ENCODE measurements around the gene RBFOX1.

RBFOX1 gene

DNA sequence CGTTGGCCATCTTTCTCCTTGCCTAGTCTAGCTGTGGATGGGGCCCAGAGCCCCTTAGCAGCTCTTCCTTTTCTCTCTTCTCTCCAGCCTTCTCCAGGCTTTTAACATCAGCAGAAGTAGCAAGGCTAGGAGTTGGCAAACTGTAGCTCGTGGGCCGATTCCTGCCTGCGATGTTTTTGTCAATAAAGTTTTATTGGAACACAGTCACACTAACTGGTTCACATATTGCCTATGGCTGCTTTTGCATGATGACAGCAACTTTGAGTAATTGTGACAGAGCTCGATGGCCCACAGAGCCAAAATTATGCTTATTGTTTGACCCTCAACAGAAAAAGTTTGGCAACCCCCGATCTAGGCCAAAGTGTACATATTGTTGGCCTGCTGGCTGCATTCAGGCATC lies 199.9 kb downstream of the RBFOX1 start:
- no peaks in the 10 kb centered on the region for H3K27me3 ChIP-seq (ENCODE audit: insufficient read depth, poor library complexity, severe bottlenecking)
- no peak overlapping the region for H3K27ac ChIP-seq (ENCODE audit: poor library complexity, severe bottlenecking)
- TF ChIP-seq, protein P1, sequence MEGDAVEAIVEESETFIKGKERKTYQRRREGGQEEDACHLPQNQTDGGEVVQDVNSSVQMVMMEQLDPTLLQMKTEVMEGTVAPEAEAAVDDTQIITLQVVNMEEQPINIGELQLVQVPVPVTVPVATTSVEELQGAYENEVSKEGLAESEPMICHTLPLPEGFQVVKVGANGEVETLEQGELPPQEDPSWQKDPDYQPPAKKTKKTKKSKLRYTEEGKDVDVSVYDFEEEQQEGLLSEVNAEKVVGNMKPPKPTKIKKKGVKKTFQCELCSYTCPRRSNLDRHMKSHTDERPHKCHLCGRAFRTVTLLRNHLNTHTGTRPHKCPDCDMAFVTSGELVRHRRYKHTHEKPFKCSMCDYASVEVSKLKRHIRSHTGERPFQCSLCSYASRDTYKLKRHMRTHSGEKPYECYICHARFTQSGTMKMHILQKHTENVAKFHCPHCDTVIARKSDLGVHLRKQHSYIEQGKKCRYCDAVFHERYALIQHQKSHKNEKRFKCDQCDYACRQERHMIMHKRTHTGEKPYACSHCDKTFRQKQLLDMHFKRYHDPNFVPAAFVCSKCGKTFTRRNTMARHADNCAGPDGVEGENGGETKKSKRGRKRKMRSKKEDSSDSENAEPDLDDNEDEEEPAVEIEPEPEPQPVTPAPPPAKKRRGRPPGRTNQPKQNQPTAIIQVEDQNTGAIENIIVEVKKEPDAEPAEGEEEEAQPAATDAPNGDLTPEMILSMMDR (IDR thresholded peaks at IDR 0.05; ENCODE audit: poor library complexity, severe bottlenecking): no peak
- no peaks in the 10 kb centered on the region for H3K9me3 ChIP-seq (ENCODE audit: severe bottlenecking)
- ATAC-seq (ENCODE audit: low read depth) (no peak), DNase-seq (ENCODE audit: low spot score) (no peak)
- H3K36me3 ChIP-seq (ENCODE audit: low read depth): no peaks in the 10 kb centered on the region
- H3K4me3 ChIP-seq (ENCODE audit: severe bottlenecking): no peak overlapping the region
- H3K4me1 ChIP-seq (ENCODE audit: insufficient read depth, poor library complexity, severe bottlenecking): no peaks in the 10 kb centered on the region

- Histone ChIP-seq H3K9me3 (ENCODE audit: severe bottlenecking) (no peaks in the 10 kb centered on the region), H3K36me3 (ENCODE audit: low read depth) (no peaks in the 10 kb centered on the region), H3K4me1 (ENCODE audit: insufficient read depth, poor library complexity, severe bottlenecking) (no peaks in the 10 kb centered on the region), H3K4me3 (ENCODE audit: severe bottlenecking) (no peak overlapping the region), H3K27ac (ENCODE audit: poor library complexity, severe bottlenecking) (no peak overlapping the region), H3K27me3 (ENCODE audit: insufficient read depth, poor library complexity, severe bottlenecking) (no peaks in the 10 kb centered on the region)
- ATAC-seq (ENCODE audit: low read depth) (no peak), DNase-seq (ENCODE audit: low spot score) (no peak)
- TF ChIP-seq, protein P1 (IDR thresholded peaks at IDR 0.05; ENCODE audit: poor library complexity, severe bottlenecking): no peak
Observed at GRCh38 chr16:7534749-7535148, 202.1 kb downstream of the RBFOX1 start.

DNA sequence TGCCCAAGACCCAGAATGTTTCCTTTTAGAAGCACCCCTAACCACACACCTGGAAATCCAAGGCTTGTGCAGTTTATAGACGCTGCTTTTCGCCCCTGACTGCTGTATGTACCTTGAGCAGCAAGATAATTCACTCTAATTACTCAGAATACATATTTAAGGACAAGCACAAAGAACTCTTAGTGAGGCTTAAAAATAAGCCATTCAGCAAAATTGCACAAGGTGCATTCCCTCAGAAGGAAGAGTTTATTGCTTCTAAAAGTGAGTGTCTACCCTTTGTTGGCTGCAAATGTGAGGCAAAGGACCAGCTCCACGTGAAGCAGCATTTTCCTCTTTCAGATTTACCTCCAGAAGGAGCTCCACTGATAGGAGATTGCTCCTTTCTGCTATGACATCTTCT lies 208.4 kb downstream of the RBFOX1 start:
- TF ChIP-seq, protein P1 (IDR thresholded peaks at IDR 0.05; ENCODE audit: poor library complexity, severe bottlenecking): no peak
- no peaks in the 10 kb centered on the region for H3K36me3 ChIP-seq (ENCODE audit: low read depth)
- no peaks in the 10 kb centered on the region for H3K9me3 ChIP-seq (ENCODE audit: severe bottlenecking)
- H3K4me3 ChIP-seq (ENCODE audit: severe bottlenecking): no peak overlapping the region
- no peak for DNase-seq (ENCODE audit: low spot score)
- H3K27me3 ChIP-seq (ENCODE audit: insufficient read depth, poor library complexity, severe bottlenecking): no peaks in the 10 kb centered on the region
- no peak overlapping the region for H3K27ac ChIP-seq (ENCODE audit: poor library complexity, severe bottlenecking)
- ATAC-seq (ENCODE audit: low read depth): no peak
- H3K4me1 ChIP-seq (ENCODE audit: insufficient read depth, poor library complexity, severe bottlenecking): no peaks in the 10 kb centered on the region

GRCh38 chr16:7545251-7545650 lies 212.6 kb downstream of the RBFOX1 start:
- no peaks in the 10 kb centered on the region for H3K9me3 ChIP-seq (ENCODE audit: severe bottlenecking)
- TF ChIP-seq, protein P1 (IDR thresholded peaks at IDR 0.05; ENCODE audit: poor library complexity, severe bottlenecking): no peak
- H3K4me1 ChIP-seq (ENCODE audit: insufficient read depth, poor library complexity, severe bottlenecking): no peaks in the 10 kb centered on the region
- no peaks in the 10 kb centered on the region for H3K27me3 ChIP-seq (ENCODE audit: insufficient read depth, poor library complexity, severe bottlenecking)
- no peak overlapping the region for H3K4me3 ChIP-seq (ENCODE audit: severe bottlenecking)
- DNase-seq (ENCODE audit: low spot score) (no peak), ATAC-seq (ENCODE audit: low read depth) (no peak)
- H3K27ac ChIP-seq (ENCODE audit: poor library complexity, severe bottlenecking): no peak overlapping the region
- H3K36me3 ChIP-seq (ENCODE audit: low read depth): no peaks in the 10 kb centered on the region

DNA sequence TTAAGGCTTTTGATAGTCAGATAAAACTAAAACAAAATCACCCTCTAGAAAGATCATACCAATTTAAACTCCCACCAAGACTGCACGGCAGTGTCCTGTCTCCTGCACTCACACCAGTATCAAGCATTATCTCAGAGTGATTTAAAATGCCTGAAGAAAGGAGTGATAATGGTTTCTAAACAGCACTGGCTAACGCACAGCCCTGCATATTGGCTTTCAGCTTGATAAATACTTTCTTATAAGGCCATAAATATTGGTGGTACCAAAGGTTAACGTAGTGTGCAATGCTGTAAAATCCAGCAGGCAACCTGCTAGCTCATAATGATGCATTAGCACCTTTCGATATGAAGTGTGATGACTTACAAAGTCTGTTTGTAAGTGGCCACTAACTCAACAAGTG lies 214.3 kb downstream of the RBFOX1 start:
- Histone ChIP-seq H3K4me1 (ENCODE audit: insufficient read depth, poor library complexity, severe bottlenecking) (no peaks in the 10 kb centered on the region), H3K4me3 (ENCODE audit: severe bottlenecking) (no peak overlapping the region), H3K36me3 (ENCODE audit: low read depth) (no peaks in the 10 kb centered on the region), H3K9me3 (ENCODE audit: severe bottlenecking) (no peaks in the 10 kb centered on the region), H3K27me3 (ENCODE audit: insufficient read depth, poor library complexity, severe bottlenecking) (no peaks in the 10 kb centered on the region), H3K27ac (ENCODE audit: poor library complexity, severe bottlenecking) (no peak overlapping the region)
- ATAC-seq (ENCODE audit: low read depth): no peak
- TF ChIP-seq, protein P1 (IDR thresholded peaks at IDR 0.05; ENCODE audit: poor library complexity, severe bottlenecking): no peak
- DNase-seq (ENCODE audit: low spot score): no peak

All from RWPE2 (cell line).